Renal cortex interstitium (tissue), 11 donors: ENCODE results near the gene C9orf72. TPM values are rescaled to one million over a fixed set of nuclear protein-coding genes. Genes with fewer than 3 reads are reported as not detected.
A peak's percentile ranks its signal among the peaks of the same experiment; 100 is the strongest.

Experiments used
- DNase-seq, 11 donors: peaks; one replicate each; pipeline ENCODE4 v3.0.0-alpha.2; 2013; ENCODE audit warnings: low read depth in 9 of 11, low spot score in 4 of 11; ENCODE audit errors: extremely low read depth in 1 of 11
- polyA plus RNA-seq, 3 donors: library from polyadenylated mRNA; unstranded; fragments of 120-200 nt; gene quantifications; one replicate each; pipeline ENCODE4 v1.2.1, GENCODE V29; 2013; ENCODE audit not compliant: insufficient read length in 3 of 3

C9orf72 gene
- polyA plus RNA-seq, 3 donors: 14.3 to 27.3 (median 25.2) TPM

GRCh38 chr9:27589462-27589861 is 16.2 kb upstream of the C9orf72 start:
- no peak for DNase-seq

GRCh38 chr9:27586304-27586703 is 13.0 kb upstream of the C9orf72 start:
- DNase-seq: no peak

- no peak for DNase-seq
Observed at GRCh38 chr9:27584931-27585330, 11.7 kb upstream of the C9orf72 start.

GRCh38 chr9:27582794-27583193 is 9.5 kb upstream of the C9orf72 start:
- DNase-seq: no peak

- DNase-seq: no peak
Observed at GRCh38 chr9:27581826-27582225, 8.5 kb upstream of the C9orf72 start.

GRCh38 chr9:27573634-27574590 is 631 bp upstream of the C9orf72 start:
- peak; percentile 89 to 99 (median 96) for DNase-seq

GRCh38 chr9:27572566-27572917 is 739 bp downstream of the C9orf72 start:
- peak in 4 of 11 donors; percentile 26 to 56 (median 38) for DNase-seq

- DNase-seq: peak in 1 of 11 donors; percentile 19
Observed at GRCh38 chr9:27572061-27572460, 1.2 kb downstream of the C9orf72 start.

- DNase-seq: no peak
Observed at GRCh38 chr9:27571011-27571410, 2.3 kb downstream of the C9orf72 start.

GRCh38 chr9:27569406-27569805 is 3.9 kb downstream of the C9orf72 start:
- no peak for DNase-seq

- no peak for DNase-seq
Observed at GRCh38 chr9:27566118-27566517, 7.2 kb downstream of the C9orf72 start.

GRCh38 chr9:27565696-27566095 is 7.6 kb downstream of the C9orf72 start:
- DNase-seq: no peak

GRCh38 chr9:27564670-27565069 is 8.6 kb downstream of the C9orf72 start:
- no peak for DNase-seq

- no peak for DNase-seq
Observed at GRCh38 chr9:27563738-27564430, 9.4 kb downstream of the C9orf72 start.

GRCh38 chr9:27561685-27562084 is 11.6 kb downstream of the C9orf72 start:
- no peak for DNase-seq

- no peak for DNase-seq
Observed at GRCh38 chr9:27560457-27560856, 12.8 kb downstream of the C9orf72 start.

- DNase-seq: no peak
Observed at GRCh38 chr9:27558307-27558706, 15.0 kb downstream of the C9orf72 start.

- no peak for DNase-seq
Observed at GRCh38 chr9:27556470-27556869, 16.8 kb downstream of the C9orf72 start.

GRCh38 chr9:27554712-27555111 is 18.6 kb downstream of the C9orf72 start:
- DNase-seq: no peak

GRCh38 chr9:27549196-27549755 is 24.0 kb downstream of the C9orf72 start:
- DNase-seq: peak in 1 of 11 donors; percentile 33
